Stomach (tissue), 4 donors: ENCODE results near the gene CORO7.

ENCODE experiments used
- CTCF ChIP-seq, 7 experiments: fragments of 450-650 bp in 4 of 7; fragments of 200-600 bp in 3 of 7; sonication (generic) in 3 of 7; IDR thresholded peaks; one replicate each; pipeline ENCODE4 v1.5.1; 2016 to 2019; ENCODE audit warnings: antibody characterized with exemption in 7 of 7, control low read depth in 2 of 7, mild to moderate bottlenecking in 1 of 7
- EP300 ChIP-seq: sonication (generic); formaldehyde crosslinking; IDR thresholded peaks from one replicate; pipeline ENCODE4 v1.6.1; 2017; ENCODE audit warnings: antibody characterized with exemption
- POLR2A ChIP-seq, 4 donors: fragments of 450-650 bp; IDR thresholded peaks; one replicate each; pipeline ENCODE4 v1.6.1; 2016; ENCODE audit warnings: antibody characterized with exemption in 4 of 4, control low read depth in 2 of 4, mild to moderate bottlenecking in 1 of 4, moderate library complexity in 1 of 4
- POLR2AphosphoS5 ChIP-seq, 3 donors: sonication (generic); formaldehyde crosslinking; IDR thresholded peaks; one replicate each; pipeline ENCODE4 v1.6.1; 2016; ENCODE audit warnings: antibody characterized with exemption in 3 of 3

- TF ChIP-seq CTCF (IDR thresholded peaks at IDR 0.05): no peak
- TF ChIP-seq POLR2A (IDR thresholded peaks at IDR 0.05): no peak
- TF ChIP-seq EP300: no peak
- TF ChIP-seq POLR2AphosphoS5 (IDR thresholded peaks at IDR 0.05): no peak
Measured at GRCh38 chr16:4431023-4431422, 14.6 kb upstream of the CORO7 start.
